ENCODE data around the gene PPARD.
"Not testable (repeated sequence)": the region's sequence is repeated elsewhere in the genome, so short reads cannot be mapped to it uniquely, and the experiment has no call there.

The PPARD gene

DNA sequence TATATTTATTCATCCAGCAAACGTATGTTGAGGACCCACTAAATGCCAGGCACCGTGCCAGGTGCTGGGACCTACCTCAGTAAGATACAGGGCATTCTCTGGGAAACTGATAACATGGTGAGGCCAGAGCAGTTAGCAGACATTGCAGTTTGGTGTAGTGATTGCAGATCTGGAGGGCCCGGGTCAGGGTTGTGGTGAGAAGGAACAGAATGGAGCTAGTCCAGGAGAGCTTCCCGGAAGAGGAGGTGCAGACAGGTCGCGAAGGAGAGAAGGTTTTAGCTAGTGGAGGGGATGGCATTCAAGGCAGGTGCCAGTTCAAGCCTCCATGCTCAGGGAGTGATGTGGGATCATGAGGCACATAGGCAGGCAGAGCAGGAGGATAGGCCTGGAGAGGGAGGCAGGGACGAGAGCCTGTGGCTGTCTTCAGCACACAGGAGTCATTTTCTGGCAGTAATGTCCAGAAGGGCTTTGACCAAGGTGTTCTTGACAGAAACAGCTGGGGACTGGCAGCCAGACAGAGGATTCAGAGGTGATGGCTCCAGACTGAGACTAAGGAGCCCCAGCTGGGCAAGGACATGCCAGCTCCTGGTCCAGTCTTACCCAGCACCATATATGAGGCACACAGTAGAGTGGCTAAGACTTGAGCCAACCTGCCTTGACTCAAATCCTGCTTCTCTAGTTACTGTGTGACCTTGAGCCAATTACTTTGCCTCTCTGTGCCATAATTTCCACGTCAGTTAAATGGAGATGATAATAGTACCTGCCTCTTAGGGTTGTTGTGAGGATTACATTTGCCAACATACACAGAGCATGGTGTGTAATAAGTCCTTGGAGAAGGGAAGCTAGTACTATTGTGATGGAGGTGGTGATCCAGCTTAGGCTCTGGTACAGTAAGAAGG is 61.4 kb downstream of the PPARD start:
- DNase-seq (ENCODE audit: low spot score) (no peak), FAIRE-seq (no peak)

DNA sequence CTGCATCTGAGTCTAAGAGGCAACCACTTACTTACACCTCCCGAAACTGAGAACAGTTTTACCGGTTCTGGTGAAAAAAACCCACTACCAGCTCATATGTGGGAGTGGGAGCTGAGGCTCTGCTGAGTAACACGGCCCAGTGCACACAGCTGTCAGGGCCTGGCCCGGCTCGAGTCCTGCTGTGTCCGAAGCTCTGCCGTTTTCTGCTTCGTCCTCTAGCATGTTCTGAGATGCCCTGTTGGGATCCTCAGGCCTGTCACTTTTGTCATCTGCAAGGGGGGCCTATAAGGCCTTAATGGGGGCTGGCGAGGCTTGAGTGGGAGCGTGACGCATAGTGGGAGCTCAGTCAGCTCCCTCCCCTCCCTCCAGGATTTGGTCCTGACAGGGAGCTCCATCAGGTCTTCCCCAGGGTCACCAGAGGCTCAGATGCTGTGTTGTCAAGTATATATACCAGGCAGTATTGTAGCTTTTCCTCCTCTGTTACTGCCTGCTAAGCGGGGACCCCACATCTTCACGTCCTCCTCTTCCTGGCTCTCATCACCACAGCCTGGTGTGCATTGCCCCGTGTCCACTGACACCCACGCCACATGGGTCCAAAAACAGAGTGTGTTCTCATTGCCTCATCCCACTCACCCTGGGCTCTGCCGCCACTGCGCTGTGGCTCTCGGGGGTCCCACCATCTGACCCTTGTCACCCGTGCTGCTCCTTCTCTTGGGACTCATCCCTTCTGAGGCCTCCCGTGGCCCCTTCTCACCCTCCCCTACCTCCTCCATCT is 64.5 kb downstream of the PPARD start:
- DNase-seq (ENCODE audit: low spot score) (no peak), FAIRE-seq (no peak)

DNA sequence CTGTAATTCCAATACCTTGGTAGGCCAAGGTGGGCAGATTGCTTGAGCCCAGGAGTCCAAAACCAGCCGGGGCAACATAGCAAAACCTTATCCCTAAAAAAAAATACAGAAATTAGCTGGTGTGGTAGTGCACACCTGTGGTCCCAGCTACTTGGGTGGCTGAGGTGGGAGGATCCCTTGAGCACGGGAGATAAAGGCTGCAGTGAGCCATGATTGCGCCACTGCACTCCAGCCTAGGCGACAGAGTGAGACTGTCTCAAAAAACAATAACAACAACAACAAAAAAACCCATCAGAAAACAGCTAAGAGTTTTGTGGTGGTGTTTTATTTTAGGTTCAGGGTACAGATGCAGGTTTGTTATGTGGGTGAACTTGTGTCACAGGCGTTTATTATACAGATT is 66.9 kb downstream of the PPARD start:
- no peak for DNase-seq (ENCODE audit: low spot score)
- FAIRE-seq: no peak

DNA sequence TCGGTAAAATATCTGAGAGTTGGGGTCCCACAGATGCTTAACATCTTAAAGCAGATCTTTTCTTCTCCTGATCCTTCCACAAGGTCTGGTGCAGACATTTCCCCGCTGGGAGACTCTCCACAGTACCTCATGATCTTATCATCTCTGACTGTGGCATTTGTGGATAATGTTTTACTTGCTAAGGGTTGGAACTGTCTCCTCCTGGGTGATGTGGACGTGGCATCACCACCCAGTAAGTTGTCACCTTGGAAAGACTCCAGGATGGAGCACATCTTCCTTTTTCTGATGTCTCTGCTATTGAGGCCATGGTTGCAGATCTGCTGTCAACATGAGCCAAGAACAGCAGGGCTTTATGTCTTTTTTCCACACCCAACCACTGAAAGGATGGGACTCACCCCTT is 67.8 kb downstream of the PPARD start:
- FAIRE-seq: no peak
- DNase-seq (ENCODE audit: low spot score): no peak

DNA sequence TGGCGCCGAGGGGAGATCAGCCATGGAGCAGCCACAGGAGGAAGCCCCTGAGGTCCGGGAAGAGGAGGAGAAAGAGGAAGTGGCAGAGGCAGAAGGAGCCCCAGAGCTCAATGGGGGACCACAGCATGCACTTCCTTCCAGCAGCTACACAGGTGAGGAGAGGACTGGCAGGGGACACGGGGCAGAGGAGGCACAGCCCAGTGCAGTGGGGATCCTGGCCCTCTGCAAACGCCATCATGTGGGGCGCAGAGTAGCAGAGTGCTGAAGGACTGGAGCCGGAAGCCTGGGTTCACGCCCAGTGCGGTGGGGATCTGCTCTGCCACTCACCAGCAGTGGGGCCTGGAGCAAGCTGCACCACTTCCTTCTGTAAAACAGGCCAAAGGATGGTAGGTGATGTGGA is 68.7 kb downstream of the PPARD start:
- FAIRE-seq (no peak), DNase-seq (ENCODE audit: low spot score) (no peak)

DNA sequence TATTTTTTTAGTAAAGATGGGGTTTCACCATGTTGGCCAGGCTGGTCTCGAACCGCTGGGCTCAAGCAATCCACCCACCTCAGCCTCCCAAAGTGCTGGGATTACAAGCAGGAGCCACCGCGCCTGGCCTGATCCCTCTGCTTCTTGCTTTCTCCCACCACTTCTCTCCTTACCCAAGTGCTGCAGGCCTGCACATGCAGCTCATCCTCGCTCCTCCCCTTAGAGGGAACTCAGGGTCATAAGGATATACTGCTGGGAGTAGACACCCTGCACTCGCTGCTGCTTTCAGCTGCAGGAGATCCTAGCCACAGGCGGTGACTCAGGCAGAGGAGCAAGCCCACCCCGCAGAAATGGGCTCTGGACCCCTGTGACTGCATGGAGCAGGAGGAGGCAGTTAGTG is 69.7 kb downstream of the PPARD start:
- FAIRE-seq (no peak), DNase-seq (ENCODE audit: low spot score) (no peak)

DNA sequence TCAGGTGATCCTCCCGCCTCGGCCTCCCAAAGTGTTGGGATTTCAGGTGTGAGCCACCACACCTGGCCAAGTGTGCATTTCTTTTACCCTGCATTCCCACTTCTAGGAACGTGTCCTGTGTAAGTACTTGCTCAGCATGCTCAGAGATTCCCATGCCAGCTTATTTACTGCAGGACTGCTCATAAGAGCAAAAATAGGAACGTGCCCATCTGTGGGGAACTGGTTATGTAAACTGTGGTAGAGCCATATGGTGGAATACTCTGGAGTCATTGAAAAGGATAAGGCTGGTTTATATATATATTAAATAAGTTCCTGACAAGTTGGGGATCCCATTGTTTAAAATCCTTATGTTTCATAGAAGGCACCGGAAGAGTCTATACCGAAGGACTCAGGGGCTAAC is 71.6 kb downstream of the PPARD start:
- no peak for FAIRE-seq
- DNase-seq (ENCODE audit: low spot score): no peak

DNA sequence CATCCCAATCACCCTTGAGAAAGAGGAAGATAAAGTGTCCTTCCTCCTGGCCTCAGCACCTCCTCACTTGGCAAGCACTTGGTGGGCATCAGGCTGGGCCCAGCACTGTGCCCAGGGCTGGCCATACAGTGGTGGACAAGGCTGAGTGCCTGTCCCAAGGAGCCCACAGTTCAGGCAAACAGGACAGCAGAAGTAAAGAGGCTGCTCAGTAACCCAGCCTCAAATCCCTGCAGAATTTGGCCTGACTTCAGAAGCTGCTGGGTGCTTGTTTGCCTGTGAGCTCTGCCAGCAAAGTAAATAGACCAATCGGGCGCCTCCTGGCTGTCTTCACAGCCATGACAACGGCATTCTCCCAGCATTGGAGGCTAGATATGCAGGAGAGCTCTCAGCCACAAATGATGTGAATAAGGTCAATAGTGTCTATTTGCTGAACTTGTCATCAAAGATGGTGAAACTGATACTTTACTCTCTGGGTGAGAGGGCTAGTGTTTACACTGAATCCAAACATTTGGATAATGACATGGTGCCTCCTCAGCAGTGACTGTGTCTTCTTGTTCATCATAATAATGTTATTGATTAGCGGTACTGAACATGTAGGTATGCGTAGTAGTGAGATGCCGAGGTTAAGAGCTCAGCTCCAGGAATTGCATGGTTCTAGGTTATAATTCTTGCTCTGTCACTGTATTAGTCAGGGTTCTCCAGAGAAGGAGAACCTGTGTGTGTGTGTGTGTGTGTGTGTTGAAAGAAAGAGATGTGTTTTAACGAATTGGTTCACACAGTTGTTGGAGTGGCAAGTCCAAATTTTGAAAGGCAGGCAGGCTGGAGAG is 72.9 kb downstream of the PPARD start:
- DNase-seq (ENCODE audit: low spot score): no peak
- FAIRE-seq: no peak

DNA sequence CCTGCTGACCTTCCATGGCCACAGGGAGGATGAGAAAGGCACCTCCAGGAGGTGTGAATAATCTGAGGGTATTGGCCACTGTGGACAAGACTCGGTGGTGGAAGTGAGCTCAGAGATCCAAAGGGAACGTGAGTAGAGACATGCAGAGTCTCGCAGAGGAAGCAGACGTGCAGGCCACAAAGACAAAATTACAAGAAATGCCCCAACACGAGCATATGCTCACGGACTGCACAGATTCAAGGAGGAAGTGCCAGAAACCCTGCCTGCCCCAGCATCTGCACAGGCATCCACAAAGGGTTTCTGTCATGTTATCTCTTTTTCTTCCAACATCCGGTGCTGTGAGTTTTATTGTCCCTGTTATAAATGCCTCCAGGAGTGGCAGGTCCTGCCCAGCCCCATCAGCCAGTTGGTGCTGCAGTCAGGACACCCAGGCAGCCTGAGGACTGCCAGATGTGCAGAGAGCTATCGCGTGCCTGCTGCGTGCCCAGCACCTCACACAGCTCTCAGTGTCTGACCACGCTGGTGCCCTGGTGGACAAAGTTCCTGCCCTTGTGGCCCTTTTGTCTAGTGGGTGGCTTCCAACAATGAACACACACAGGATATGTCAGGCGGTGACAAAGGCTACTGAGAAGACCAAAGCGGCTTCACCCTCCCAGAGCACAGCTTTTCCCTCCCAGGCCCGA is 75.8 kb downstream of the PPARD start:
- FAIRE-seq (no peak), DNase-seq (ENCODE audit: low spot score) (no peak)

DNA sequence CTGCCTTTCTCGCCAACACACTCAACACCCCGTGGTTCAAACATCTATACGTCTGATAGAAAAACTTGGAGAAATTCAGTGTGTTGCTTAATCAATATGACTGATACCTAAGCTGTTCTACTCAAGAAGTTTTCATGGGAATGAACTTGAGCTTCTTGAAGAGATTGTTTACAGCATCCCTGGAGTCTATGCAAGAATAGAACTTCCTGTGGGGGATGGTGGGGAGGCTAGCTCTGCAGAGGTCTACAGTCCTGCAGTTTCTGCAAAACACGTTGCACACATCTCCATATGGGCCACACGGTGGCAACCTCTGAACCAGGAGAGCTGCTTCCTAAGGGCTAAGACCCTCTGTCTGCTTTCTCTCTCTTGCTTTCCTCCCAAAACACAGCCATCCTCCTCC is 77.1 kb downstream of the PPARD start:
- FAIRE-seq (no peak), DNase-seq (ENCODE audit: low spot score) (no peak)

DNA sequence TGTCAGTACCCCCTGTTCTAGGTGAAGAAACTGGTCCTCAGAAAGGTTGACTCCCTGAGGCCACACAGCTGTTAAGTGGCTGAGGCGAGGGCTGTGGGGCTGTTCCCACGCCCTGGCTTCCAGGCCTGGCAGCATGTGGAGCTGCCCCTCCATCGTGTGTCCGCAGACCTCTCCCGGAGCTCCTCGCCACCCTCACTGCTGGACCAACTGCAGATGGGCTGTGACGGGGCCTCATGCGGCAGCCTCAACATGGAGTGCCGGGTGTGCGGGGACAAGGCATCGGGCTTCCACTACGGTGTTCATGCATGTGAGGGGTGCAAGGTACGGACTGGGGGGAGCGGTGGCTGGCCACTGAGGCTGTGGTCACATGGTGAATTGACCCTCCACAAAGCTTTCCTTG is 77.6 kb downstream of the PPARD start:
- DNase-seq (ENCODE audit: low spot score): no peak
- no peak for FAIRE-seq

DNA sequence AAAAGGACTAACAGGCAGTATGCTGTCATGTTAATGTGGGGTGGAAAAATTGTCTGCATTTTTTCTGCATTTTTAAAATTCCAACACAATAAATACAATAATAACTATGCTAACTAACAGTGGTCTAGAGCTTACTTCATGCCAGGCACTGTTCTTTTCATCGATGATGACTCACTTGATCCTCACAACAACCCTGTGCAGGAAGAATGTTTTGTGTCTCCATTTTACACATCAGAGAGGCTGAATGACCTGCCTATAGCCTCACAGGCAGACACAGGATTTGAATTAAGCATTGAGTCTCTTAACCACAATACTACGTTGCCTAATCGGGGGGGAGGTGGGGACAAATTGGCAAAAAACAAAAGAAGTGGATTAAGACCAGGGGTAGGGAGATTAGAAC is 82.9 kb downstream of the PPARD start:
- DNase-seq (ENCODE audit: low spot score) (peak; percentile 76), FAIRE-seq (peak; percentile 20)

DNA sequence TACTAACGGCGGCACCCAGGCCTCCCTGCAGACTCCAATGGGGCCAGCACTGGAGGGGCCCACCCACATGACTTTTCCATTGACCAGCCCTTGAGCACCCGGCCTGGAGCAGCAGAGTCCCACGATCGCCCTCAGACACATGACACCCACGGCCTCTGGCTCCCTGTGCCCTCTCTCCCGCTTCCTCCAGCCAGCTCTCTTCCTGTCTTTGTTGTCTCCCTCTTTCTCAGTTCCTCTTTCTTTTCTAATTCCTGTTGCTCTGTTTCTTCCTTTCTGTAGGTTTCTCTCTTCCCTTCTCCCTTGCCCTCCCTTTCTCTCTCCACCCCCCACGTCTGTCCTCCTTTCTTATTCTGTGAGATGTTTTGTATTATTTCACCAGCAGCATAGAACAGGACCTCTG is 83.7 kb downstream of the PPARD start:
- DNase-seq (ENCODE audit: low spot score) (no peak), FAIRE-seq (no peak)

DNA sequence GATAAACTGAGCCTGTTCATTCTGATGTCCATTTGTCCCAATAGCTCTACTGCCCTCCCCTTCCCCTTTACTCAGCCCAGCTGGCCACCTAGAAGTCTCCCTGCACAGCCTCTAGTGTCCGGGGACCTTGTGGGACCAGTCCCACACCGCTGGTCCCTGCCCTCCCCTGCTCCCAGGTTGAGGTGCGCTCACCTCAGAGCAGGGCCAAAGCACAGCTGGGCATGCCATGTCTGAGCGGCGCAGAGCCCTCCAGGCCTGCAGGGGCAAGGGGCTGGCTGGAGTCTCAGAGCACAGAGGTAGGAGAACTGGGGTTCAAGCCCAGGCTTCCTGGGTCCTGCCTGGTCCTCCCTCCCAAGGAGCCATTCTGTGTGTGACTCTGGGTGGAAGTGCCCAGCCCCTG is 85.1 kb downstream of the PPARD start:
- FAIRE-seq (no peak), DNase-seq (ENCODE audit: low spot score) (no peak)

DNA sequence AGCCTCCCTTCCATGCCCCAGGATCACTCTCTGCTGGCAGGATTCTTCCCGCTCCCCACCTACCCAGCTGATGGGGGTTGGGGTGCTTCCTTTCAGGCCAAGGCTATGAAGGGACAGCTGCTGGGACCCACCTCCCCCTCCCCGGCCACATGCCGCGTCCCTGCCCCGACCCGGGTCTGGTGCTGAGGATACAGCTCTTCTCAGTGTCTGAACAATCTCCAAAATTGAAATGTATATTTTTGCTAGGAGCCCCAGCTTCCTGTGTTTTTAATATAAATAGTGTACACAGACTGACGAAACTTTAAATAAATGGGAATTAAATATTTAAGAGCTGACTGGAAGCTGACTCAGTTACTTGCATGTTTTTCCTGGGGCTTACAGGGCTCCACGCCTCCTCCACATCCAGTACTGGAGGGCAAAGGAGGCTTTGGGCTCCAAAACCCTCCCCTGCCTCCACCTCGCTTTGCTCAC is 85.5 kb downstream of the PPARD start:
- DNase-seq (ENCODE audit: low spot score) (no peak), FAIRE-seq (no peak)

DNA sequence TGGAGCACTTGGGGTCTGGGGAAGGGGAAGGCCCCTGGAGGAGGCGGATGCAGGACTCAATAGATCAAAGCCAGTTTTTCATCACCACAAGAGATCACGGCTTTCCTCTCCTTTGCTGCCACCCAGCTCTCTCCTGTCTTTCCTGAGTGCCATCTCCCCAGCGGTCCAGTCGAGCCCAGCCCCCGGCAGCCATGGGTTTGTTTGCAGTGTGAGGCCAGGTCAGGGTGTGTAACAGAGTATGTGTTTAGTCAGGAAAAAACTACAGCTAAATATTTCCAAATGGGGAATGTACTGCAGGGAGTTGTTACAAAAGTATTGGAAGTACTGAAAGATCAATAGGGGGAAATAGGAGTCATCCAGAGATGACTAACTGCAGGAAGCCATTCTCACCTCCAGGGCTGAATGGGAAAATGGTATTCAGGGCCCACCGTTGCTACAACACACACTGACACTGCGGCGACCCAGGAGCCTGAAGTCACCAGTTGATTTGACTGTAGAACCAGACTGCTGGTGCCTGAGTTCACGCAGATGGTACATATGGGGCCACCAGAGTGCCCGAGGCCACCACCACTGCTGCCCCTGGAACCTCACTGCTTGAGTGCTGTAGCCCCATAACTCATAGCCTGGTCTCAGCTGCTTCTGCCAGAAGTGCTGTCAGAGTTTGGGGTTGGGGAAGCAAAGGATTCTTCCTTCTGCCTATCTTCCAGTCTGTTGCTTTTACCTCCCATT is 86.2 kb downstream of the PPARD start:
- no peak for DNase-seq (ENCODE audit: low spot score)

DNA sequence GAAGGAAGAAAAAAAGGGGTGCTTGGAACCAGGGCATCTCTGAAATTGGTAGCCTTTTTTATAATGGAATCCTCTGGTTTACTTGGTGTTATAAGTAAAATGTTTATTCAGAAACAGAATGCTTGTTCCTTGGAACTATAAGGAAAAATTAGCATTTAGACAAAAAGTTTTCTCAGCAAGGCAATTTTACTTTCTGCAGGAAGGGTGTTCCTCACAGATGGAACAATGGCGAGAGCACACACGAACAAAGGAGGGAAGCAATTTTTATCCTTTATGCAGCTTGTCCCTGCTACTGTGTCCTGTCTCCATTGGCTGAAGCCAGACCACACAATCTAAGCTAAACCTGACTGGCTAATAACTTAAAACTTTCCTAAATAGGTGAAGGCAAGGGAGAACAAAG is 87.1 kb downstream of the PPARD start:
- FAIRE-seq: no peak
- DNase-seq (ENCODE audit: low spot score): no peak

More for the DNA sequence above, 86.2 kb downstream of the PPARD start:
- no peak for FAIRE-seq

DNA sequence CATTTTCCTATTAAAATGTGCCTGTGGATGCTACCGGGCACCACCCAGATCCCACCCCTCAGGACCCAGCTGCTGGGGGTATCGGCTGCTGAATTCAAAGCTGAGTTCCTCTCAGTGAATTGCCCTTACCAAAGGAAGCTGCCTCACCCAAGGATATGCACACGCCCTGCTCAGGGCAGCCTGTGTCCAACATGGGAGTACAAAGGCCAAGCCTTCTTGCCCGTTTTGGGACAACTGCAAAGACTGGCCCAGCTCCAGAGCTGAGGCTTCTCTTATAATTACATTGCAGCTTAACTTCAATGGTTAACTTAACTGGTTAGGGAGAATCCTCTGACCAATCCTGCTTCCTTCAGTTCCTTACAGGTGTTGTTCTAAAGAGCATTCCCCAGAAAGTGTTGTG is 89.9 kb downstream of the PPARD start:
- FAIRE-seq (no peak), DNase-seq (ENCODE audit: low spot score) (no peak)

DNA sequence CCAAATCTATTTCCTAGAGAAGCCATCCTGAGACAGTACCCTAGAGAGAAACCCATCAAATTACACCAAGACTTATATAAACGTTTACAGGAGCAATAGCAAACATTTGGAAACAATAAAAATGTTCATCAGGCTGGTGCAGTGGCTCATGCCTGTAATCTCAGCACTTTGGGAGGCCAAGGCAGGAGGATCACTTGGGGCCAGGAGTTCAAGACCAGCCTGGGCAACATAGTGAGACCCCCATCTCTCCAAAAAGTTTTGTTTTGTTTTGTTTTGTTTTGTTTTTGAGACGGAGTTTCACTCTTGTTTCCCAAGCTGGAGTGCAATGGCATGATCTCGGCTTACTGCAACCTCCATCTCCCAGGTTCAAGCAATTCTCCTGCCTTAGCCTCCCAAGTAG is 90.3 kb downstream of the PPARD start:
- not testable (repeated sequence) for DNase-seq (ENCODE audit: low spot score); FAIRE-seq

DNA sequence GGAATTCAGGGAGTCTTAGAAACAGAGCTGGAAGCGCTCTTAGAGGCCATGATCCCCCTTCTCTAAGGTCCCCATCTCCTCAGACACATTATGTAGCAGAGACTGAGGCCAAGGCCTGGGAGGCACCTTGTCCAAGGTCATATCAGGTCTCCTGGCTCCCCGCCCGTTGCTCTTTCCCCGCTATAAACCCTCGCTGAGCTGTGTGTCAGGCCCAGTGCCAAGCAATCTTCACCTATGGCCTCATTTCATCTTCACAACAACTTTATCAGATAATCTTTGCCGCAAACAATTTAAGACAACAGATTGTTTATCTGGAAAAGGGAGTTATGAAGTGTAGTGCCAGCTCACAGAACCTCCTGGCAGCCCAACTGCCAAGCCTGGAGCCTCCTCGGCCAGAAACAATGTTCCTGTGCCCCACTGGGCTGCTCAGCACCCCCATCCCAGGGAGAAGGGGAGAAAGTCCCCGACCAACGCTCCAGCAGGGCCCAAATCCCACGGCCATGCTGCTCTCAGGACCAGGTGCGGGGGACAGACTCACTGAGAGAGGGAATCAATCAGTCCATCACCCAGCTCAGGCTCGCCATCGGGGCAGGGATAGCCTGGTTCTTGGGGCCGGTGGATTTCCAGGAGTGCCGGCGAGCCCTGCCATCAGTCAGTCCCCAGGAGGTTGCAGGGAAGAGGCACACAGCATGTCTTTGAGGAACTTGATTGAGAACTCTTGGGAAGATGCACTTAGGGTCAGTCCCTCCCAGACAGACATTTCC is 92.9 kb downstream of the PPARD start:
- no peak for FAIRE-seq

More for the DNA sequence above, 92.9 kb downstream of the PPARD start:
- no peak for DNase-seq (ENCODE audit: low spot score)
